ENCODE data around the gene CTNNA2.

Gene CTNNA2

GRCh38 chr2:80515964-80516363, 1003.1 kb downstream of the CTNNA2 start:
- POLR2A ChIA-PET: no interaction called here
- CTCF ChIA-PET: no interaction called here
- TF ChIP-seq CTCF (IDR thresholded peaks at IDR 0.05; ENCODE audit: control extremely low read depth, extremely low read depth, low read depth, missing control alignments): no peak
- no peak for DNase-seq (ENCODE audit: extremely low spot score)

GRCh38 chr2:80517316-80517715, 1004.5 kb downstream of the CTNNA2 start:
- ChIA-PET CTCF (no interaction called here), POLR2A (no interaction called here)
- DNase-seq (ENCODE audit: extremely low spot score): no peak

GRCh38 chr2:80519121-80519643, 1006.3 kb downstream of the CTNNA2 start:
- POLR2A ChIA-PET: no interaction called here
- CTCF ChIA-PET: interaction anchor here (0.7 kb wide), 1 partner anchor 14 kb away, joined by 3 read pairs; no protein-coding TSS in a partner anchor
- no peak for TF ChIP-seq CTCF (IDR thresholded peaks at IDR 0.05; ENCODE audit: control extremely low read depth, extremely low read depth, low read depth, missing control alignments)
- DNase-seq (ENCODE audit: extremely low spot score): no peak

More at GRCh38 chr2:80517316-80517715, 1004.5 kb downstream of the CTNNA2 start:
- no peak for TF ChIP-seq CTCF (IDR thresholded peaks at IDR 0.05; ENCODE audit: control extremely low read depth, extremely low read depth, low read depth, missing control alignments)

GRCh38 chr2:80519699-80520291, 1006.9 kb downstream of the CTNNA2 start:
- ChIA-PET POLR2A (no interaction called here), CTCF (no interaction called here)
- DNase-seq (ENCODE audit: extremely low spot score): no peak
- no peak for TF ChIP-seq CTCF (IDR thresholded peaks at IDR 0.05; ENCODE audit: control extremely low read depth, extremely low read depth, low read depth, missing control alignments)

- peak; percentile 38 for DNase-seq (ENCODE audit: extremely low spot score)
- no peak for TF ChIP-seq CTCF (IDR thresholded peaks at IDR 0.05; ENCODE audit: control extremely low read depth, extremely low read depth, low read depth, missing control alignments)
- ChIA-PET POLR2A (no interaction called here), CTCF (interaction anchor here (0.7 to 1.0 kb wide), 3 partner anchors 10 to 26 kb away, joined by 3 to 4 read pairs (median 3); no protein-coding TSS in a partner anchor)
Observed at GRCh38 chr2:80525152-80525551, 1012.3 kb downstream of the CTNNA2 start.

GRCh38 chr2:80527119-80527518, 1014.3 kb downstream of the CTNNA2 start:
- TF ChIP-seq CTCF (IDR thresholded peaks at IDR 0.05; ENCODE audit: control extremely low read depth, extremely low read depth, low read depth, missing control alignments): no peak
- ChIA-PET POLR2A (no interaction called here), CTCF (interaction anchor here (1.1 kb wide), 1 partner anchor 14 kb away, joined by 3 read pairs; no protein-coding TSS in a partner anchor)
- DNase-seq (ENCODE audit: extremely low spot score): no peak
